ENCODE data around the gene STK10.

The STK10 gene

DNA sequence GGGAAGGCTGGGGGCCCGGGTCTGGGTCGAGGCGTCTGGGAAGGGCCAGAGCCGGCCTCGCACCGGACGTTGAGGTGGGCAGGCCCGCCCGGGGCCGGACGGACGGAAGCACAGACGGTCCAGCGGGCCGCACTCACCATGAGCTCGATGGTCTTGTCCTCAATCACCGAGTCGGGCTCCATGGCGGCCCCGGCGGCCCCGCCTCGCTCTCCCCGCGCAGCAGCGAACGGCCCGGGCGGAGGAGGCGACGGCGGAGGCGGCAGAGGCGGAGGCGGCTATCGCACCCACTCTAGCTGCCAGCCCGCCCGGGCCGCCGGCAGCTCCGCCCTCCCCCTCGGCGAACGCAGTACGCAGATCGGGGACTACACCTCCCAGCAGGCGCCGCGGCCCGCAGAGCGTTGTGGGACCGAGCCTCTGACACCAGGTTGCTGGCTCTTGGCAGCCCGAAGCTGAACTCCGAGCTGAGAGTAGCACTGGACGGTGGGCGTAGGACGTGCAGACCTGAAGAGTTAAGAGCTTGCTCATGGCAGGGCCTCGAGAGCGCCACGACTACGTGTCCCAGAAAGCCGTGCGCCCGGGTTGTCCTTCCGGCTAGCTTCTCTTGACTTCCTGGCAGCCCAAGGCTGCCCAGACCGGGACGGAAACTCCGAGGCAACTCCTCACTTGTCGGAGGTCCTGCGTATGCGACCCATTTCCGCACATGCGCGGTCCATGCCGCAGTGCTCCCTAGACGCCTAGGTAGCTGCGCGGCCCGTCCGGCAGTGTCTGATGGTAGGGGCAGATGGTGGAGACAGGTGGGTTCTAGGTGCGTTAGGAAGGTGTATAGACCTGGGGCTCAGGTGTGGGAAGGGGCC, 181.5 kb downstream of the STK10 start, which contains the start of gene FBXW11:
TSS of gene FBXW11 (minus strand) at position 318 of the 854 bp plus-strand sequence. CDS start at position 182, 136 bp downstream.
- peak; percentile 93 to 97 (median 94) for DNase-seq

DNA sequence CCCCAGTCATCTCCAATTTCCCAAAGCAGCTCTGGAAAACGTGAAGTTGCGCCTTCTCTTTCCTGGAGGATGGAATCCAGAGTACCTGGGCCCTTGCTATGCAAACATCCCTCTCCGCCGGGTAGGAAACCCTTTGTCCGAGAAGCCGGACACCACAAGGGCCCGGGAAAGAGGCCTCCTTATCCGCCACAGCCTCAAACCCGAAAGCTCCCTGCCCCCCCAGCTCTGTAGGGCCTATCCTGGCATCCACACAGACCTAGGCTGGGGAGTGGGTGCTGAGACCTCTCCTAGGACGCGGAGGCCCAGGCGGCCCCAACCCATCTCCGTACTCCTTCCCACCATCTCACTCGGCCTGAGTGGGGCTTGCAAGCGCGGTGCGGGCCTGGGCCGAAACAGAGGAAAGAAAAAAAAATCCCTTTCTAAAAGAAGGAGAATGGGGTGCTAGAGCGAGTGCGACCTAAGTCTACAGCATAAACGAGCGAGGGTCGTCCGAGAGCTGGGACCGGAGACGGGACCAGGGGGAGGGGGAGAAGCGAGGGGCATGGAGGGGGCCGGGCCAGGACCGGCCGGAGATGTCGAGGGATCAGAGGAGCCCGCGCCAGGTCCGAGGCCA, 182.2 kb downstream of the STK10 start:
- DNase-seq, result peak in 1 of 5 donors; percentile 8

DNA sequence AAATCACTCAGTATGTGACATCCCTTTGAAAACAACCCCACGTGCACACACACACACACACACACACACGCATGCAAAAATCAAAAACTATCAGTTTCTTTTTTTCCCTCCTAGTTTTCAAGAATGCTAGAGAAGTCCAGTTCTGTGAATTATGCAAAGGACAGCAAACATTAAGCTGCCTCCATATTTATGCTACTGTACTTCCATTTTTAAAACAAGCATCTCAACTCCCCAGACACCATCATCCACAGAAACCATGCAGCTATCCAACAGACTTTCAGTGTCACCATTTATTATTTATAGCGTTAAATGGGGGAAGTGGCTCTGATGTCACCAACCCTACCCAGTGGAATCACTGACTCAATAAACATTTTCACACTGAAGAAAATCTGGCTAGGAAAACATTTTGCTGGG, 183.2 kb downstream of the STK10 start:
- DNase-seq, result peak in 1 of 5 donors; percentile 41

DNA sequence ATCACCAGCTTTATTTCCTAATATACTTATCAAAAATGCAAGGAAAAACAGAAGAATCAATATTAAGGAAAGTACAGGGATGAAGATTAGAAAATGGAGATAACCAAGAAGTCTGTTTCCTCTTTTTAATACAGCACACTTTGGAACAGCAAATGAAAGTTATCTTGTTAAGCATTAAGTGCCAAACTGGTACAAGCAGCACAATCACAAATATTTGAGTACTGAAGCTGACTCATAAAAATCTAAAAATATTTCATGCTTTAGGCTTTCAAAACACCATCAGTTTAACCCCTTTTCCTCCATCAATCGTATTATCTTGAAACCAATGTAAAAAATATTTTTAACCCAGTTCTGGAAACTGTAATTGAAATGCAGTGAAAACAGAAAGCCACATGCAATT, 184.3 kb downstream of the STK10 start:
- DNase-seq, result no peak

DNA sequence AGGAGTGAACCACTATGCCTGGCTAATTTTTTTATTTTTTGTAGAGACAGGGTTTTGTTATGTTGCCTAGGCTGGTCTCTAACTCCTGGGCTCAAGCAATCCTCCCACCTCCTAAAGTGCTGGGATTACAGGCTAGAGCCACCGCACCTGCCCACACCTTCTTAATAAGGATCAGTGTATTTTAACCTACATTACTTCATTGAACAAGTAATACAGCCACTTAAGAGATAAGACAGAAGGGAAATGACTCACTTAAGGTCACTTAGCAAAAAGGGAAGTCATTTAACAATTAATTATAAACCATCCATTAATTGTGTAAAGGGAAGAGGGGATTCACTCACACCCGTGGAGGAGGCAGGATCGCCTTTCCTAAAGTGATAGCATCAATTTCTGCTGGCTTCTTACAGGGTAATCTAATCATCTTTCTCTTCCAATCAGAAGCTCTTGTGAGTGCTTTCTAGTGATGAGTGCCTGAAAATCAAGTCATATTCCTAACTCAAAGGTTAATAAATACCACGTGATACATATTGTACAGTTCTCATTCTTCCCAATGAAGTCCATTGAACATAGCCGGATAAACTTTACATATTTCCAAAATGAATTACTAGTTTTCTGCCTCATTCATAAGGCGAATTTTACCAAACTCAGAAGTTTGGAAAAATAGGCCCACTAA, 185.0 kb downstream of the STK10 start:
- DNase-seq, result no peak

DNA sequence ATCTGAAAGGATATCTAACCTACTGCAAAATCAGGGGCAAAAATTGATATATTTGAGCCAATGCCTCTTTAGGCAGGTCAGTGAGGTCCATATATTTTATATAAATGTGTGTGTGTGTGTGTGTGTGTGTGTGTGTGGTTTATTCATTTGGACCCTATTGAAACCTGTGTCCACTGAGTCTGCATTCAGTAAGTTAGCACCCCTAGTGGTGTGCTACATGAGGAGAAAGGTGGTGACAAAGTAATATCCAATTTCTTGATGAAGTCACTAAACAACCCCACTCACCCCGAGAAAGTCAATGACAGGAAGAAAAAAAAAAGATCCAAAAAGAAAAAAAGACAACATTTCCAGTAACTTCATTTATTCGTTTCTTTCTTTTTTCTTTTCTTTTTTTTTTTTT, 185.7 kb downstream of the STK10 start:
- DNase-seq, result peak in 1 of 5 donors; percentile 40

DNA sequence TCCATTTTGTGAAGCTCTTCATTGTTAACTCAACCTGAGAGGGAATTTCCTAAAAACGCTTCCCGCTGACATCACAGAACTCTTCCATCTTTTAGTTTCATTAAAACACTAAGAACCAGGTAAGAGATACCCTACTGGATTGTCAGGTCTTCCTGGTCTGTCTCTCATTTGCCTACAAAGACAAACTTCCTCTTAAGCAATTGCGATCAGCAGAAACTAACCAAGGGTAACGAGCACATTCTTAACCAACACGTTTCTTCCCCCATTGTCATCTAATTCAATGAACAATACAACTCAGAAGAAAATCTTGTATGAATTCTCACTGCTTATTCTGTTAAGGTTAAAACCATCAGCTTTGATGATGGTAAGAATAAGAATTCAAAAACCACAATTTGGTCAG, 188.1 kb downstream of the STK10 start:
- DNase-seq, result no peak

DNA sequence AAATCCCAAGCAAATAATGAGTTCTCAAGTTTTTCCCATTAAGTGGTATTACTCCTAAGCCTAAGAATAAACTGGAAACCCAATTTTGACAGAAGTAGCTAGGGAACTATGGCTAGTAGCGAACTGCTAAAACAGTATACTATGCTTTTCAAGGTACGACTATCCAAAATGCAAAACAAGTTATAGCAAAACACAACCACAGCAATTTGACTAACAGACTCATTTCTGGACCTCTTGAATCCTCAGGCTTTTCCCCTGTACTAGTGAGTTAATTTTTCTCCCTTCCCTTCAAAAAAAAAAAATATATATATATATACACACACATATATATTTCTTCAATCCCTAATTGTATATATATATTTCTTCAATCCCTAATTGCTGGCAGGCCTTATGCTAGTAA, 188.9 kb downstream of the STK10 start:
- no peak for DNase-seq

DNA sequence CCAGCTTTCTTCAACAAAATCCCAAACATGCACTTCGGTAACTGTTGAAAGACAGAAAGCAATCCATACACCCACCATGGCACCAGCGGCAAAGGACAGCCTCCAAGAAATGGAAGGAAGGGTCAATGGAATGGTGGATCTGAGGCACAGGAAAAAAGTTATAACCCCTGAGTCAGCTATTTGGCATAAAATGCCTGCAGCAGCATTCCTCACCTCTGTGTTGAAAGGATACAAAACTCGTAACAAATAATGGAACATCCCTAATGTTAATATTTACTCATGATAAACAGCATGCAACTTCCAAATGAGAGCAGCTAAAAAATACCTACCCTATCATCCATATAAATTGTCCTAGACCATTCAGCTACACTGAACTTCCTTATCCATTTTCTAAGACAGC, 191.0 kb downstream of the STK10 start:
- DNase-seq, result no peak

DNA sequence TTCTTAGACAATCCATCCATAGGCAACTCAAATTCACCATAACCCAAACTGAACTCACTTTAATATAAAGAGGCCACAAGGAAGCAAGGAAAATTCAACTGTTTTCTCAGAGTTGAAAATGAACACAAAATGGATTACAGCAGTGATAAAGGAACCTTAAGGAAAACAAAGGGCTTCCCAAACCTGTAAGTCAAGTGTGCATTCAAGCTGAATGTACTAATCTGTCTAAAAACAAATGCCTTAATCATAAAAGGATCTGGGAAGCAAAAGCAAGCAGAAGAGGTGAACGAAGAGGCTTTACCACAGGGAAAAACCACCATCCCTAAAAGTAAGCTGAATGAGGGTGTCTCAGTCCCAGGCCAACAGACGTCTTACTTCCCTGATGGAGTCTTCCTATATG, 195.2 kb downstream of the STK10 start:
- DNase-seq, result no peak

DNA sequence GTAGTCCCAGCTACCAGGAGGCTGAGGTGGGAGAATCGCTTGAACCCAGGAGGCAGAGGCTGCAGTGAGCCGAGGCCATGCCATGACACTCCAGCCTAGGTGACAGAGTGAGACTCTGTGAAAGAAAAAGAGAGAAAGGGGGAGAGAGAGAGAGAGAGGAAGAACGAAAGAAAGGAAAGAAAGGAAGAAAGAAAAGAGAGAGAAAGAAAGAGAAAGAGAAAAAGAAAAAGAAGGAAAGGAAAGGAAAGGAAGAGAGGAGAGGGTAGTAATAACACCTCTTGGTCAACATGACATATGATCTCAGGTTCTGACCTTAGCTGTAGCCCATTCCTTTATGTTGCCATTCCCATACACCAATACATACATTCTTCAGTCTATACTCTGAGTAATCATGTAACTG, 195.7 kb downstream of the STK10 start:
- no peak for DNase-seq

All from T-helper 1 cell (primary cell).